Coronary artery (tissue), 2 donors: Measurements from ENCODE around the gene GPR150.
A peak's percentile ranks its signal among the peaks of the same experiment; 100 is the strongest.

Source experiments
- DNase-seq: peaks from one replicate; pipeline ENCODE4 v3.0.0-alpha.2; 2017; ENCODE audit warnings: low spot score
- H3K27ac ChIP-seq, 2 donors: fragments of 200-600 bp; sonication (generic); one replicate each; pipeline ENCODE4 v1.5.1; 2016 to 2019
- H3K4me3 ChIP-seq: fragments of 200-600 bp; sonication (generic); 2 replicates; pipeline ENCODE4 v1.5.1; 2016; ENCODE audit warnings: mild to moderate bottlenecking, moderate library complexity
- TF ChIP-seq, protein P1 (sequence below): fragments of 200-600 bp; sonication (generic); IDR thresholded peaks from one replicate; pipeline ENCODE4 v1.5.1; 2019; ENCODE audit warnings: antibody characterized with exemption

GPR150 gene

DNA sequence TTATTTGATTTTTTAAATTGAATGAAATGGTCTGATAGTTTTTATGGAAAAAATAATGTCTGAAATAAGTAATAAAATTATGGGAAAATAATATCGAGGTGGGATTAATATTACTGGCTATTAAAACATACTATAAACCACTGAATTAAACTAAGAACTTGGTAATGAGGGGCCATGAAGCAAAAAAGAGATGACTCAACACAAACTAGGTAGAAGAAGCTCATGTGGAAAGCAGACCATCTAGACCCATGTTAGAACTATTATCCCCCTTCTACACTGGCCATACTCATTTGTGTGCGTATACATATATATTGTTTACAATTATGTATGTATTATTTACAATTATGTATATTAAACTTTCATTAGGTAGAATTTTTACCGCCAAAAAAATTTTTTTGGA, 8.5 kb upstream of the GPR150 start:
- TF ChIP-seq, protein P1, sequence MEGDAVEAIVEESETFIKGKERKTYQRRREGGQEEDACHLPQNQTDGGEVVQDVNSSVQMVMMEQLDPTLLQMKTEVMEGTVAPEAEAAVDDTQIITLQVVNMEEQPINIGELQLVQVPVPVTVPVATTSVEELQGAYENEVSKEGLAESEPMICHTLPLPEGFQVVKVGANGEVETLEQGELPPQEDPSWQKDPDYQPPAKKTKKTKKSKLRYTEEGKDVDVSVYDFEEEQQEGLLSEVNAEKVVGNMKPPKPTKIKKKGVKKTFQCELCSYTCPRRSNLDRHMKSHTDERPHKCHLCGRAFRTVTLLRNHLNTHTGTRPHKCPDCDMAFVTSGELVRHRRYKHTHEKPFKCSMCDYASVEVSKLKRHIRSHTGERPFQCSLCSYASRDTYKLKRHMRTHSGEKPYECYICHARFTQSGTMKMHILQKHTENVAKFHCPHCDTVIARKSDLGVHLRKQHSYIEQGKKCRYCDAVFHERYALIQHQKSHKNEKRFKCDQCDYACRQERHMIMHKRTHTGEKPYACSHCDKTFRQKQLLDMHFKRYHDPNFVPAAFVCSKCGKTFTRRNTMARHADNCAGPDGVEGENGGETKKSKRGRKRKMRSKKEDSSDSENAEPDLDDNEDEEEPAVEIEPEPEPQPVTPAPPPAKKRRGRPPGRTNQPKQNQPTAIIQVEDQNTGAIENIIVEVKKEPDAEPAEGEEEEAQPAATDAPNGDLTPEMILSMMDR: no peak
- DNase-seq: no peak
- no peak overlapping the region for H3K27ac ChIP-seq

DNA sequence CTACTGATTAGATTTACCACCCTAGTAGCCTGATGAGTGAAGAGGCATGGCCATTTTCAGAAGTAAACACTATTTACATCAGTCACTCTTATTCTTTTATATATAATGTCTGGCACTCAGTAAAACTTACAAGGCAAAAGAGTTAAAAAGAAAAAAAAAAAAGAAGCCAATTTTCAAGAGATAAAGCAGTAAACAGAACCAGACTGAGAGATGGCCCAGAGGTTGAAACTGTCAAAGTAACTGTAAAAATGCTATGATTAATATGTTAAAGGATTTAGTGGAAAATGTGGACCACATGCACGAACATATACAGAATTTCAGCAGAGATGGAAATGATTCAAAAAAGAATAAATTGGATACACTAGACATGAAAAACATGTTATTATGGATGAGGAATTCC, 6.4 kb upstream of the GPR150 start:
- no peak overlapping the region for H3K27ac ChIP-seq
- DNase-seq: no peak
- H3K4me3 ChIP-seq: no peak overlapping the region
- TF ChIP-seq, protein P1: no peak

More for the DNA sequence above, 8.5 kb upstream of the GPR150 start:
- no peak overlapping the region for H3K4me3 ChIP-seq

DNA sequence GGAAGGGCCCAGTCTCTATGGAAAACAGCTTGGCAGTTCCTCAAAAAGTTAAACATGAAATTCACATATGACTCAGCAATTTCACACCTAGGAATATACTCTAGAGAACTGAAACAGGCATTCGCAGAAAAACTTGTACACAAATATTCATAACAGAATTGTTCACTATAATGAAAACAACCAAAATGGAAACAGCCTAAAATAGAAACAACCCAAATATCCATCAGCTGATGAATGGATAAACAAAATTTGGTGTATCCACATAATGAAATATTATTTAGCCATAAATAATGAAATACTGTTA, 4.8 kb upstream of the GPR150 start:
- TF ChIP-seq, protein P1: no peak
- no peak overlapping the region for H3K4me3 ChIP-seq
- no peak for DNase-seq
- no peak overlapping the region for H3K27ac ChIP-seq

DNA sequence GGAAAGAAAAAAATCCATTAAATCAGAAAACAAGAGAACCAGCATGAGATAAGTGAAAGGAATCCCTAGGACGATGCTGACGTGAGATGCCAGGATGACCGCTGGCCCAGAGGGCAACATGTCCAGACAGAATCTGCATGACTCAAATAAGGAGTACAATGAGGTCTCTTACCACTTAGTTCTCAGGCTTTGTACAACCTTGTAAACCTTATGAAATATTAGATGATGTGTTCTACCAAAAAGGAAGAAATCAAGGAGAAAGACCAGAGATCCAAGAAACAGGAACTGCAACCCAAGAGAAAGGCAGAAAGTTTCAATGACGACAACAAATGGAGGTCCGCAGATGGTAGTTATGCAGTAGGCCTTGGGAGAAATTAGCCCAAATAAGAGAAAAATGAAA, 2.8 kb upstream of the GPR150 start:
- Histone ChIP-seq H3K4me3 (no peak overlapping the region), H3K27ac (no peak overlapping the region)
- TF ChIP-seq, protein P1: no peak
- DNase-seq: no peak

DNA sequence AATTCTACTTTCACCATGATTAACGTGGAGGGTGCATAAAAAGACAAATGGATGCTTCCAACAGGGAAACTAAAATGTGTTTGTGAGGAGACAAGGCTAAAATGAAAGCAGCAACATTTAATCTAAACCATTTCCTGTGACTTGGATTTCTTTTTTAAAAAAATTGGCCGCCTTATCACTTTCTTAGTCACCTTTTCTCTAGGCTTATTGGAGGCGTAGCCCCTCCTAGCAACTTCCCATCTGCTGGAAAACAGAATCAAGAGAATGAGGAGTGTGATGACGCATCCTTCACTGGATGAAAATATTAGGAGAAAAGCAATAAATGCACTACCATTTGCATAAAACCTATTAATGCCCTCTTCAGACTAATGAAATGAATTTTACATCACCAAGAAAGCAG, 791 bp upstream of the GPR150 start:
- TF ChIP-seq, protein P1: no peak
- Histone ChIP-seq H3K4me3 (peak overlapping the region; percentile 82), H3K27ac (no peak overlapping the region)
- no peak for DNase-seq

DNA sequence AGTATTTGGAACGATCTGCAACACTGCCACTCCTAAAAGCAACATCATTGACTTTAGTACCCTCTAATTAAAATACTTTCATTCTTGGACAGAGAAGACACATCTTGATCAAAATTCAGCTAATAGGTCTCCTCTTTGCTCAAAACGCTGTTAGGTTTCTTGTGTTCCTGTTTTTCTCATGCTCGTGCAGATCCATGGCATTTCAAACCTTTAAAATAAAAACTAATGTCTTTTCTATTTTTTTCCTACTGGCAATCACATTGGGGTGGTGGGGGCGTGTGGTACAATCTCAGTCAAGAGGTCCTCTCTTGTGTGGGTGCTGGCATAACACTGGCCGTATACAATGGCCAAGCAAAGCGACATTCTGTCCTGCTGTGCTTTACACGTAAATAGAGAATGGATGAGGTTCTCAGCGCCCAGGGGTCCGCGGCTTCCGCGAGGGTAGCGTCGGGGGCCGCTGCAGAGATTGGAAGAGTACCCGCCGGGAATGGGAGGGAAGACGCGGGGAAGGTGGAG, 315 bp upstream of the GPR150 start:
- peak overlapping the region; percentile 82 for H3K4me3 ChIP-seq
- no peak for DNase-seq
- H3K27ac ChIP-seq: no peak overlapping the region
- TF ChIP-seq, protein P1: no peak

DNA sequence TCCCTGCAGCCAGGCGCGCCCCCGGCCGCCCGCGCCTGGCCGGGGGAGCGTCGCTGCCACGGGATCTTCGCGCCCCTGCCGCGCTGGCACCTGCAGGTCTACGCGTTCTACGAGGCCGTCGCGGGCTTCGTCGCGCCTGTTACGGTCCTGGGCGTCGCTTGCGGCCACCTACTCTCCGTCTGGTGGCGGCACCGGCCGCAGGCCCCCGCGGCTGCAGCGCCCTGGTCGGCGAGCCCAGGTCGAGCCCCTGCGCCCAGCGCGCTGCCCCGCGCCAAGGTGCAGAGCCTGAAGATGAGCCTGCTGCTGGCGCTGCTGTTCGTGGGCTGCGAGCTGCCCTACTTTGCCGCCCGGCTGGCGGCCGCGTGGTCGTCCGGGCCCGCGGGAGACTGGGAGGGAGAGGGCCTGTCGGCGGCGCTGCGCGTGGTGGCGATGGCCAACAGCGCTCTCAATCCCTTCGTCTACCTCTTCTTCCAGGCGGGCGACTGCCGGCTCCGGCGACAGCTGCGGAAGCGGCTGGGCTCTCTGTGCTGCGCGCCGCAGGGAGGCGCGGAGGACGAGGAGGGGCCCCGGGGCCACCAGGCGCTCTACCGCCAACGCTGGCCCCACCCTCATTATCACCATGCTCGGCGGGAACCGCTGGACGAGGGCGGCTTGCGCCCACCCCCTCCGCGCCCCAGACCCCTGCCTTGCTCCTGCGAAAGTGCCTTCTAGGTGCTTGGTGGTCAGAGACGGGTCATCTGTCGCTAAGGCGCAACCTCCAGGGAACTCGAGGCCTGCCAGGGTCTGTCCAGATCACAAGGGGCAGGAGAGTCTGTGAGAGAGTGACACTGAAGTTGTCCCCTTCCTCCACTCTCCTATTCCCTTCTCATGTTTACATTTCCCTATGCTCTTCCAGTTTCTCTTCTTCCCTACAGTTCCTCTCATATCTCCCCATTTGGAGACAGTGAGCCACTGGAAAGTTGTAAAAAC, 1.3 kb downstream of the GPR150 start:
- Histone ChIP-seq H3K4me3 (peak overlapping the region; percentile 82), H3K27ac (peak overlapping the region; percentile 45 to 60)
- TF ChIP-seq, protein P1: no peak
- DNase-seq: no peak
